Muscle layer of colon (tissue), 2 donors: Measurements from ENCODE around the gene RHOH.

Experiments used
- H3K27ac ChIP-seq: one replicate; pipeline ENCODE4 v1.7.0; 2013; ENCODE audit warnings: low read depth, mild to moderate bottlenecking, low read length, moderate library complexity
- H3K27me3 ChIP-seq, 2 donors: one replicate each; pipeline ENCODE4 v1.7.0; 2013; ENCODE audit warnings: low read length in 2 of 2, mild to moderate bottlenecking in 2 of 2; ENCODE audit not compliant: insufficient read depth in 2 of 2, control insufficient read depth in 1 of 2
- H3K36me3 ChIP-seq: one replicate; pipeline ENCODE4 v1.7.0; 2013; ENCODE audit warnings: mild to moderate bottlenecking, low read length; ENCODE audit not compliant: insufficient read depth
- H3K4me1 ChIP-seq: one replicate; pipeline ENCODE4 v1.7.0; 2013; ENCODE audit warnings: mild to moderate bottlenecking, low read length; ENCODE audit not compliant: insufficient read depth
- H3K4me3 ChIP-seq, 2 donors: one replicate each; pipeline ENCODE4 v1.7.0; 2013; ENCODE audit warnings: low read length in 2 of 2, low read depth in 1 of 2, mild to moderate bottlenecking in 1 of 2, moderate library complexity in 1 of 2
- H3K9ac ChIP-seq: one replicate; pipeline ENCODE4 v1.7.0; 2013; ENCODE audit warnings: low read length
- H3K9me3 ChIP-seq: one replicate; pipeline ENCODE4 v1.7.0; 2013; ENCODE audit warnings: mild to moderate bottlenecking, low read length
- donor health status: abdominal sarcoma.
- donor health status: Adenocarcinoma of cecum.

The RHOH gene

DNA sequence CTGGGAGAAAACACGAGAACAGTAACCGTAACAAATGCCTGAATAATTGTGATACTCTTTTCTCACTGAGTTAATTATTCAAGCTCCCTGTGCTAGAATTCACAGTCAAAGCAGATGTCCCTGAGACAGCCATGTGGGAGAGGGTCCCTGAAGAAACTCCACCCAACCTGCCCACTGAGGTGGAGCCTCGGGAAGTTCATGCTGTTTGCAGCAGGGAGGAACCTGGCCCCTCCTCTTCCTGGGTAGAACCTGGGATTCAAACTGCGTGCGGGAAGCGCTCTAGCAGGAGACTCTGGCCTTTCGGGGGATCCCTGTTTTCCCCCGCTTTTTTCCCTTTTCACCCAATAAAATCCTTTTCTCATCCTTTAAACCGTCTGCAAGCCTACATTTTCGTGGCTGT lies 20.2 kb upstream of the RHOH start:
- Histone ChIP-seq H3K27me3 (no peaks in the 10 kb centered on the region), H3K9me3 (no peaks in the 10 kb centered on the region), H3K4me1 (no peaks in the 10 kb centered on the region), H3K36me3 (no peaks in the 10 kb centered on the region), H3K9ac (no peak overlapping the region), H3K4me3 (no peak overlapping the region), H3K27ac (no peak overlapping the region)

- no peaks in the 10 kb centered on the region for H3K27me3 ChIP-seq
- H3K4me3 ChIP-seq, result no peak overlapping the region
- no peak overlapping the region for H3K9ac ChIP-seq
- no peaks in the 10 kb centered on the region for H3K4me1 ChIP-seq
- H3K9me3 ChIP-seq, result no peaks in the 10 kb centered on the region
- H3K36me3 ChIP-seq, result no peaks in the 10 kb centered on the region
- H3K27ac ChIP-seq, result no peak overlapping the region
Observed at GRCh38 chr4:40177591-40177990, 19.2 kb upstream of the RHOH start.

DNA sequence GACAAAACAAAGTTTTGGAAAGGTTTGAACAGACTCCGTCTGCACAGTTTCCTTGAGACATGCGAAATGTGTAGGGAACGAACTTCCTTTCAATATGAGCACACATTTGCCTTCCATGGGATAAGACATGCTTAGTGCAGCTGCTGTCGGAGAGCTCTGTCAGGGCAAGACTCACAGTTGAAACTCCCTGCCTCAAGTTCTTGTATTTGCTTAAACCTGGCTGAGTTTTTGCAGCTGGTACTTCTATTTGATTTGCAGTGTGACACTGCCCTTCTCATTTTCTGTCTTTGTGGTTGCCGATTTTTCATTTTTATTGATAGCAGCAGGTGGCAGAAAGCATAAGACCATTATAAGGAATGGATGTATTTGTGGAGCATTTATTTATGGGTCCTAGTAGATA lies 18.2 kb upstream of the RHOH start:
- Histone ChIP-seq H3K36me3 (no peaks in the 10 kb centered on the region), H3K27me3 (no peaks in the 10 kb centered on the region), H3K9ac (no peak overlapping the region), H3K27ac (no peak overlapping the region), H3K4me1 (no peaks in the 10 kb centered on the region), H3K4me3 (no peak overlapping the region), H3K9me3 (no peaks in the 10 kb centered on the region)

GRCh38 chr4:40179360-40179759 lies 17.5 kb upstream of the RHOH start:
- no peaks in the 10 kb centered on the region for H3K36me3 ChIP-seq
- H3K27ac ChIP-seq, result no peak overlapping the region
- no peak overlapping the region for H3K9ac ChIP-seq
- H3K9me3 ChIP-seq, result no peaks in the 10 kb centered on the region
- no peak overlapping the region for H3K4me3 ChIP-seq
- H3K27me3 ChIP-seq, result no peaks in the 10 kb centered on the region
- H3K4me1 ChIP-seq, result no peaks in the 10 kb centered on the region

DNA sequence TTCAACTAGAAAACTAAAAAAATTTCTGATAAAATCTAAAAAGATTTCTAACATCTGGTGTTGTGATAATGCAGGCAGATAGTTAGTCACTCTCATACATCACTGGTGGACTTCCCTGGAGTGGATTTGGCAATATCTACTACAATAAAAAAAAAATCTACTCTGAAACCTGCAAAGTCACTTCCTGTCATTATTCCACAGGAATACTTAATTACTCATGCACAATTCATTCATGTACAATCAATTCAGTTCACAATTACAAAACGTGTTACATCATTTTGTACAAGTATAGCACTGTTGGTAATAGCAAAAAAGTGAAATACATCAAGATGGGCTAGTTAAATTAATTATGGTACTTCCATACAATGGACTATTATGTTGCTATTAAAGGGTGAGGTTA lies 16.5 kb upstream of the RHOH start:
- H3K9me3 ChIP-seq, result no peaks in the 10 kb centered on the region
- H3K36me3 ChIP-seq, result no peaks in the 10 kb centered on the region
- no peak overlapping the region for H3K4me3 ChIP-seq
- H3K27me3 ChIP-seq, result no peaks in the 10 kb centered on the region
- H3K9ac ChIP-seq, result no peak overlapping the region
- H3K27ac ChIP-seq, result no peak overlapping the region
- no peaks in the 10 kb centered on the region for H3K4me1 ChIP-seq

DNA sequence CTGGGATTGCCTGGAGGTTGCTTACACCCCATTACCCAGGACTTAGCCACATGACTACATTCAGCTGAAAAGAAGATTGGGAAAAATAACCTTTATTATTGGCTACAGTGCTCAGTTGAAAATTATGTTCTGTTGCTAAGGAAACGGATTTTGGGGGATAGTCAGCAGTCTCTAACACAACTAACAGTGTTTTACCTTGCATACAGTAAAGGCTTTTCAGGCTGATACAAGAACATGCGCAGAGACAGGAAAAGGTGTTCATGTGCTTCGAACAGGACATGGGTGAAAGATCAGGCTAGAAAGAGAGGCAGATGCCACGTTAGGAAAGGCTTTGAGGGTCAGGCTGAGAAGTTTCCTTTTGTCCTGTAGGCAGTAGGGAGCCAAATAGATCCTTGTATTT lies 14.8 kb upstream of the RHOH start:
- H3K27ac ChIP-seq, result no peak overlapping the region
- no peaks in the 10 kb centered on the region for H3K9me3 ChIP-seq
- no peaks in the 10 kb centered on the region for H3K27me3 ChIP-seq
- H3K4me3 ChIP-seq, result no peak overlapping the region
- no peak overlapping the region for H3K9ac ChIP-seq
- H3K36me3 ChIP-seq, result no peaks in the 10 kb centered on the region
- no peaks in the 10 kb centered on the region for H3K4me1 ChIP-seq

GRCh38 chr4:40182954-40183353 lies 13.9 kb upstream of the RHOH start:
- Histone ChIP-seq H3K4me1 (no peaks in the 10 kb centered on the region), H3K9ac (no peak overlapping the region)

GRCh38 chr4:40183615-40184411 lies 13.0 kb upstream of the RHOH start:
- no peak overlapping the region for H3K27ac ChIP-seq
- no peaks in the 10 kb centered on the region for H3K27me3 ChIP-seq
- no peaks in the 10 kb centered on the region for H3K36me3 ChIP-seq
- no peak overlapping the region for H3K4me3 ChIP-seq
- no peak overlapping the region for H3K9ac ChIP-seq
- H3K4me1 ChIP-seq, result no peaks in the 10 kb centered on the region
- H3K9me3 ChIP-seq, result no peaks in the 10 kb centered on the region

More at GRCh38 chr4:40182954-40183353, 13.9 kb upstream of the RHOH start:
- Histone ChIP-seq H3K36me3 (no peaks in the 10 kb centered on the region), H3K9me3 (no peaks in the 10 kb centered on the region), H3K27ac (no peak overlapping the region), H3K4me3 (no peak overlapping the region), H3K27me3 (no peaks in the 10 kb centered on the region)

DNA sequence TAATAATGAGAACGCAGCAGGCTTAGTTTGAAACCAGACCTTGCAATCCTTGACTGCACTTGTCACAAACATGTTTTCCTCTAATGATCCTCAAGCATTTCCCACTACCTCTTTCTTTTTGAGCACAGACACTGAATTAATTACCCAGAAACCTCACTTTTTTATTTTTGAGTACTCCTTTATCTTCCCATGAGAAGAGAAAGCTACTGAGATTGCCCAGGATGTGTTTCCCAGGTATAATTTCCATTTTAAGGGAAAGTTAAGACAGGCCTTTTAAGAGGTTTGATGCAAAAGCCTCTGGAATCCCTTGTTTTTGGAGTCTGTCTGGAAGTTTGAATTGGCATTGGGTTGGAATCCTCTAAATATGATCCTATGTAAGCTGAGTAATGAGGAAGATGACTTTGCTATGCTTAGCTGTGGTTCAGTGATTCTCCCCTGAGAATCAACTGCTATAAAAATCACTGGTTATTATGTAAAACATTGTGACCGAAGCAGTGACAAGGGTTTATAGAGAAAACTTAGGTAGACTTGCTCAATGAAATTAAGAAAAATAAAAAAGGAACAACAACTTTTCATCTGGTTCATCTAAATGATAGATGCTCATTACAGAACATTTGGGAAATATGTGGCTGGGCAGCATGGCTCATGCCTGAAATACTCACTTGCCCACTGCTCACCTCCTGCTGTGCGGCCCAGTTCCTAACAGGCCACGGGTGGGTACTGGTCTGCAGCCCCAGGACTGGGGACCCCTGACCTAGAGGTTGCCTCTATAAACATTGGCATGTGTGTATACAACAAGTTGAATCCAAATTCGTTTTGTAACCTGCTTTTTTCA lies 10.8 kb upstream of the RHOH start:
- Histone ChIP-seq H3K36me3 (no peaks in the 10 kb centered on the region), H3K27ac (no peak overlapping the region), H3K4me1 (no peaks in the 10 kb centered on the region), H3K4me3 (no peak overlapping the region), H3K9me3 (no peaks in the 10 kb centered on the region), H3K27me3 (no peaks in the 10 kb centered on the region), H3K9ac (no peak overlapping the region)

DNA sequence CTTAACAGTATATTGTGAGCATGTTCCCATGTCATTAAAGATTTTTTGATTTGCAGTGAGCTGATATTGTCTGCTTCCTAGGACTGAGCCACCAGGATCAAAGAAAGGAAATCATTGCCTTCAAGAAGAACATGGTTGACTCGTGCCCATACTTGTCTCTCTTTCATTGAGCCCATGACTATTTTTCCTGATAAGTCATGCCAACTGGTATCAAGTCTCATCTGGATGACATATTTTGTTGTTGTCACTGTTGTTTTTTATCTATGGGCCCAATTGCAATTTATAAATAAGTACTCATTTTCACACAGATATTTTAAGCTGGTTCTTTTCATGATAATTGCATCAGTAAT lies 10.2 kb upstream of the RHOH start:
- Histone ChIP-seq H3K9me3 (no peaks in the 10 kb centered on the region), H3K4me3 (no peak overlapping the region), H3K36me3 (no peaks in the 10 kb centered on the region), H3K4me1 (no peaks in the 10 kb centered on the region), H3K27me3 (no peaks in the 10 kb centered on the region), H3K9ac (no peak overlapping the region), H3K27ac (no peak overlapping the region)

DNA sequence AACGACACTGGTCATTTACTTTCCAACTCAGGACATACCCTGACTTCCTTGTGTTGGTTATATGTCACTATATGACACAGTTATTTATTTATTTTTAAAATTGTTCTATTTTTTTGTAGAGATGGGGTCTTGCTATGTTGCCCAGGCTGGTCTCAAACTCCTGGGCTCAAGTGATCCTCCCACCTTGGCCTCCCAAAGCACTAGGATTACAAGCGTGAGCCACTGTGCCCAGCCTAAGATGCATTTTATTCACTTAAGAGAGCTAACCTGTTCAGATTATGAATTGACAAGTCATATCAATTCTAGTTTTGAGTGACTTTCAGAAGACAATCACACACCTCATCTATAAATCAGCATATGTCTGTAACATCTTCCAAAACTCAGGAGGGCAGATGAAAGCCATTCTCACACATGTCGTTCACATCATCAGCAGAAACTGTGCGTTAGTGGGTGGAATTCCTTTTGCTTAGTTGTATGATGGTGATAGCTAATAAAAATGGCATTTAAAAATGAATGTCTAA lies 9.4 kb upstream of the RHOH start:
- Histone ChIP-seq H3K4me1 (no peaks in the 10 kb centered on the region), H3K9me3 (no peaks in the 10 kb centered on the region), H3K36me3 (no peaks in the 10 kb centered on the region), H3K9ac (no peak overlapping the region), H3K27me3 (no peaks in the 10 kb centered on the region), H3K27ac (no peak overlapping the region), H3K4me3 (no peak overlapping the region)
